ENCODE data around the gene TNC. TPM values are rescaled to one million over a fixed set of nuclear protein-coding genes. Genes with fewer than 3 reads are reported as not detected.

Gene TNC
- total and polyA plus RNA-seq, 2 of the 4 experiments (the other 2 are of a cell fraction) = 192 to 253 TPM

DNA sequence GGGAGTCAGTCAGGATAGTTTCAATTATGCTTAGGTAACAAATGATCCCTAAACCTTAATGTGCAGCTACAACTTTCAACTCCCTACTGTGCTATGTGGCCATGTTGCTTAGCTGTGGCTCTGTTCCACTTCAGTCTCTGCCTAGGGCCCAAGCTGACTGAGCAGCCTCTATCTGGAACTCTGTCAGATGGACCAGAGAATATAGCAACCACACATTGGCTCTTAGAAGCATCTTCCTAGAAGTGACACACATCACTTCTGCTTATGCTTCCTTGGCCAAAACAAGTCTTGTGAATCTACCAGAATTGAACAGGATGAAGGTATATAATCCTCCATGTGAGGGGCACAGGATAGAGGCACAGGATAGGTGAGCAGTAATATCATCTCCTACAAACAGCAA, 36.7 kb upstream of the TNC start:
- no TSS peak for BruUV-seq (replicated peaks)
- H2AFZ ChIP-seq (replicated peaks; ENCODE audit: low read length, poor library complexity) = peak overlapping the region; percentile 53
- peak overlapping the region; percentile 63 for H2BK5ac ChIP-seq (ENCODE audit: low read depth, low read length, poor library complexity, severe bottlenecking)
- dilution Hi-C loops (cut with HindIII; ENCODE audit: low sequenced_read_pairs, unreplicated experiment) = no loop called here
- no peak overlapping the region for H3K56ac ChIP-seq (ENCODE audit: extremely low read depth, insufficient read depth, low read length)
- in situ Hi-C loops (cut with MboI; ENCODE audit: low sequenced_read_pairs) = no loop called here
- no peak for ATAC-seq (ENCODE audit: low read depth)
- no peak overlapping the region for H3K4me2 ChIP-seq (ENCODE audit: low read depth, low read length)
- H3K18ac ChIP-seq (ENCODE audit: low read depth, low read length) = peak overlapping the region; percentile 63
- TF ChIP-seq RFX5 (IDR thresholded peaks at IDR 0.05; ENCODE audit: low read depth, low read length) (no peak), POLR2A (IDR thresholded peaks at IDR 0.05; ENCODE audit: low read depth, low read length) (no peak), CHD1 (IDR thresholded peaks at IDR 0.05; ENCODE audit: low read depth, low read length) (no peak), RAD21 (IDR thresholded peaks at IDR 0.05; ENCODE audit: low read length) (no peak), BHLHE40 (IDR thresholded peaks at IDR 0.05; ENCODE audit: low read depth, low read length) (no peak), SMC3 (IDR thresholded peaks at IDR 0.05; ENCODE audit: low read depth, low read length) (no peak), RCOR1 (IDR thresholded peaks at IDR 0.05; ENCODE audit: insufficient replicate concordance, low read length) (no peak), CEBPB (IDR thresholded peaks at IDR 0.05; ENCODE audit: low read depth, low read length) (no peak), FOS (IDR thresholded peaks at IDR 0.05; ENCODE audit: low read depth, low read length) (no peak), MAZ (IDR thresholded peaks at IDR 0.05; ENCODE audit: borderline replicate concordance, low read depth, low read length) (no peak)
- TF ChIP-seq, protein P1, sequence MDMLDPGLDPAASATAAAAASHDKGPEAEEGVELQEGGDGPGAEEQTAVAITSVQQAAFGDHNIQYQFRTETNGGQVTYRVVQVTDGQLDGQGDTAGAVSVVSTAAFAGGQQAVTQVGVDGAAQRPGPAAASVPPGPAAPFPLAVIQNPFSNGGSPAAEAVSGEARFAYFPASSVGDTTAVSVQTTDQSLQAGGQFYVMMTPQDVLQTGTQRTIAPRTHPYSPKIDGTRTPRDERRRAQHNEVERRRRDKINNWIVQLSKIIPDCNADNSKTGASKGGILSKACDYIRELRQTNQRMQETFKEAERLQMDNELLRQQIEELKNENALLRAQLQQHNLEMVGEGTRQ (IDR thresholded peaks at IDR 0.05; ENCODE audit: low read depth, low read length) = no peak
- TF ChIP-seq, protein P2, sequence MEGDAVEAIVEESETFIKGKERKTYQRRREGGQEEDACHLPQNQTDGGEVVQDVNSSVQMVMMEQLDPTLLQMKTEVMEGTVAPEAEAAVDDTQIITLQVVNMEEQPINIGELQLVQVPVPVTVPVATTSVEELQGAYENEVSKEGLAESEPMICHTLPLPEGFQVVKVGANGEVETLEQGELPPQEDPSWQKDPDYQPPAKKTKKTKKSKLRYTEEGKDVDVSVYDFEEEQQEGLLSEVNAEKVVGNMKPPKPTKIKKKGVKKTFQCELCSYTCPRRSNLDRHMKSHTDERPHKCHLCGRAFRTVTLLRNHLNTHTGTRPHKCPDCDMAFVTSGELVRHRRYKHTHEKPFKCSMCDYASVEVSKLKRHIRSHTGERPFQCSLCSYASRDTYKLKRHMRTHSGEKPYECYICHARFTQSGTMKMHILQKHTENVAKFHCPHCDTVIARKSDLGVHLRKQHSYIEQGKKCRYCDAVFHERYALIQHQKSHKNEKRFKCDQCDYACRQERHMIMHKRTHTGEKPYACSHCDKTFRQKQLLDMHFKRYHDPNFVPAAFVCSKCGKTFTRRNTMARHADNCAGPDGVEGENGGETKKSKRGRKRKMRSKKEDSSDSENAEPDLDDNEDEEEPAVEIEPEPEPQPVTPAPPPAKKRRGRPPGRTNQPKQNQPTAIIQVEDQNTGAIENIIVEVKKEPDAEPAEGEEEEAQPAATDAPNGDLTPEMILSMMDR (conservative IDR thresholded peaks at IDR 0.05; ENCODE audit: low read depth, low read length) = no peak
- H3K14ac ChIP-seq (replicated peaks; ENCODE audit: low read depth, low read length) = peak overlapping the region; percentile 69; the same call in 1 of the 2 replicates
- H3K9ac ChIP-seq (ENCODE audit: low read depth, low read length) = no peak overlapping the region
- peaks cover 10% of the 10 kb centered on the region for H3K4me1 ChIP-seq (ENCODE audit: control insufficient read depth, insufficient read depth, low read length)
- intact Hi-C loops (cut with micrococcal nuclease) = no loop called here
- POLR2A ChIA-PET (ENCODE audit: unreplicated experiment) = no interaction called here
- peak overlapping the region; percentile 87 for H2AK5ac ChIP-seq (ENCODE audit: low read depth, low read length)
- no peaks in the 10 kb centered on the region for H3K9me3 ChIP-seq (ENCODE audit: control insufficient read depth, insufficient read depth, low read length)
- no peaks in the 10 kb centered on the region for H4K20me1 ChIP-seq (ENCODE audit: insufficient read depth, low read length)
- peak overlapping the region; percentile 13; the same call in 1 of the 2 replicates for H3K23ac ChIP-seq (ENCODE audit: low read depth, low read length)
- no peaks in the 10 kb centered on the region for H3K36me3 ChIP-seq (ENCODE audit: control insufficient read depth, insufficient read depth, low read length)
- H3K27ac ChIP-seq (ENCODE audit: insufficient read depth, low read length) = no peak overlapping the region
- H3K4me3 ChIP-seq (ENCODE audit: insufficient read depth, low read depth, low read length) = no peak overlapping the region
- no peak for DNase-seq
- no peaks in the 10 kb centered on the region for H3K79me1 ChIP-seq (ENCODE audit: low read depth in 1 of 2, low read length in 2 of 2)
- 0 out of 4 replicates have a peak overlapping the region, but pooled peaks of 1 of the 2 experiments have one; percentile 49 for H4K8ac ChIP-seq (ENCODE audit: low read depth in 2 of 2, low read length in 2 of 2)
- H3K27me3 ChIP-seq (ENCODE audit: control insufficient read depth, insufficient read depth, low read length) = no peaks in the 10 kb centered on the region
- CTCF ChIA-PET = no interaction called here
- H2BK120ac ChIP-seq (ENCODE audit: low read depth, low read length) = peak overlapping the region; percentile 74
- H4K91ac ChIP-seq (ENCODE audit: insufficient read depth, low read depth, low read length) = peak overlapping the region; percentile 81
- H2BK20ac ChIP-seq (ENCODE audit: low read depth, low read length) = peak overlapping the region; percentile 92
- peak overlapping the region; percentile 39; the same call in 1 of the 2 replicates for H4K5ac ChIP-seq (ENCODE audit: low read depth, low read length)
- peak overlapping the region; percentile 68 for H3K4ac ChIP-seq (ENCODE audit: low read depth, low read length)
- H2BK15ac ChIP-seq (ENCODE audit: low read depth, low read length) = peak overlapping the region; percentile 72
- H2AK9ac ChIP-seq (replicated peaks; ENCODE audit: low read depth, low read length, poor library complexity) = no peak overlapping the region
- peaks cover 15% of the 10 kb centered on the region; the same call in 1 of the 2 replicates for H3K9me1 ChIP-seq (ENCODE audit: insufficient read depth, low read length)

Data from IMR-90 (cell line).